Fibroblast of skin of right biceps (primary cell): Measurements from ENCODE around the gene PDCL3.

Source experiments
- DNase-seq: peaks from one replicate; pipeline ENCODE4 v3.0.0-alpha.2; 2013

Gene PDCL3

GRCh38 chr2:100561191-100561590 lies 1.6 kb upstream of the PDCL3 start:
- DNase-seq: no peak

DNA sequence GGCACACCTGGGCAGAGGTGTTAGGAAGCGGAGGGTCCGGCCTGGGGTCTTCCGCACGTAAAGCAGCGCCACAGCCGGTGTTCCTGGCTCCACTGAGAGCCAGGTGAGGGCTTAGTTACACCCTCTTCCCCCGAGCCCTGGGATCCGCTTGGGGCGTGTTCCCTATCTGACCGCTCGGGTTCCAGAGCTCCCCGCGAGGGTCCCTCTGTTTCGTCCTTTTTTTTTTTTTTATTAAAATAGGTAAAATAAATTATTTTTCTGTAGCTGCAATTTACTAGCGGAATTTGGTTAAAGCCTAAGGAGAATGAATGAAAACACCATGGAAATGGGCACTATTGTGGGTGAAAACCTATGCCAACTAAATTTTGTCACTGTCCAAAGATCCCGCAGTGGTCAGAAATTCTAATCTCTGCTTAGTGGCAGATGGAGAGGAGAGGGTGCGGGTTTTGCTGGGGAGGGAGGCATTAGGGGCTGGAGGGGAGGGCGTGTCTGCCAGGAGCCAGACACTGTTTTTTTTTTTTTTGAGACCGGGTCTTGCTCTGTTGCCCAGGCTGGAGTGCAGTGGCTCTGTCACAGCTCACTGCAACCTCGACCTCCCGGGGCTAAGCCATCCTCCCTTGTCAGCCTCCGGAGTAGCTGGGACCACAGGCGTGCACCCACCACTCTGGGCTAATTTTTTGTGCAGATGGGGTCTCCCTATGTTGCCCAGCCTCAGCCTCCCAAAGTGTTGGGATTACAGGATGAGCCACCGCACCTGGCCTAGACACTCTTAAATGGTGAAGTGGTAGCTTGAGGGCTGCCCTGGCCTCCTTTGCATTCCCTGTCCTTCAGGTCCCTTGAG lies 834 bp downstream of the PDCL3 start:
- DNase-seq: no peak

DNA sequence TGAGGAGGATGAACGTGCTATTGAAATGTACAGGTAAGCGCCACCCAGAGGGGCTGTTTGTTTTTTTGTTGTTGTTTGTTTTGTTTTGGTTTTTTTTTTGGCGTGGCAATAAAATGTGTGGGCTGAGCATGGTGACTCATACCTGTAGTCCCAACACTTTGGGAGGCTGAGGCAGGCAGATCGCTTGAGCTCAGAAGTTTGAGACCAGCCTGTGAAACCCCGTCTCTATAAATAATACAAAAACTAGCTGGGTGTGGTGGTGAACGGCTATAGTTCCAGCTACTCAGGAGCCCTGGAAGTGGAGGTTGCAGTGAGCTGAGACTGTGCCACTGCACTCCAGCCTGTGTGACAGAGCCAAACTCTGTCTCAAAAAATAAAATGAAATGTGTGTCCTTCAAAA lies 6.2 kb downstream of the PDCL3 start:
- DNase-seq: no peak

DNA sequence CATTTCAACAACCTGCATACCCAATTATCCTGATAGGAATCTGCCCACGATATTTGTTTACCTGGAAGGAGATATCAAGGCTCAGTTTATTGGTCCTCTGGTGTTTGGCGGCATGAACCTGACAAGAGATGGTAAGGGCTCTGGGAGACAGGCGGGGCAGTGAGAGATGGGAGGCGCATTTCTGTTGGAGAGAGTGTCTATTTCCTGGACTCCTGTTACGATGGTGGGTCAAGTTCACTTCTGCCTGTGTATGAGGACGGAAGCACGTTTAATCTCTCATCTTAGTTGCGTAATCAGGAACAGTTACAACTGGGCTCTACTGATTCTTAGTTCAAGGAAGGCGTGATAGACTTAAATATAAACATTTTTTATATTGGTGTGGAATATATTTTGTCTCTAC lies 8.9 kb downstream of the PDCL3 start:
- DNase-seq: no peak

DNA sequence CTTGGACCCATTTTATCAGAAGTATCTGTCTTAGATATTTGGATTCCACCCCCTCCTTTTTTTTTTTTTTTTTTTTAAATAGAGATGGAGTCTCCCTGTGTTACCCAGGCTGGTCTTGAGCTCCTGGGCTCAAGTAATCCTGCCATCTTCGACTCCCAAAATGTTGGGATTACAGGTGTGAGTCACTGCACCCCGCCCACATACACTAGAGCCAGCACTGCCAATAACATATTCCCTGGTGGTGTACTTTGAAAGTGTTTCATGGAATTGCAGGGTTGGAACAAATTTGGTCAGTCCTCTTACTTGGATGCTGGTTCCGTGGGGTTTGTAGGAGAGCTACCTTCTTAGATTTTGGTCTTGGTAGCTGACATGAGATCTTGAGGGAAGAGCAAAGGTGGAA lies 15.0 kb downstream of the PDCL3 start:
- no peak for DNase-seq

DNA sequence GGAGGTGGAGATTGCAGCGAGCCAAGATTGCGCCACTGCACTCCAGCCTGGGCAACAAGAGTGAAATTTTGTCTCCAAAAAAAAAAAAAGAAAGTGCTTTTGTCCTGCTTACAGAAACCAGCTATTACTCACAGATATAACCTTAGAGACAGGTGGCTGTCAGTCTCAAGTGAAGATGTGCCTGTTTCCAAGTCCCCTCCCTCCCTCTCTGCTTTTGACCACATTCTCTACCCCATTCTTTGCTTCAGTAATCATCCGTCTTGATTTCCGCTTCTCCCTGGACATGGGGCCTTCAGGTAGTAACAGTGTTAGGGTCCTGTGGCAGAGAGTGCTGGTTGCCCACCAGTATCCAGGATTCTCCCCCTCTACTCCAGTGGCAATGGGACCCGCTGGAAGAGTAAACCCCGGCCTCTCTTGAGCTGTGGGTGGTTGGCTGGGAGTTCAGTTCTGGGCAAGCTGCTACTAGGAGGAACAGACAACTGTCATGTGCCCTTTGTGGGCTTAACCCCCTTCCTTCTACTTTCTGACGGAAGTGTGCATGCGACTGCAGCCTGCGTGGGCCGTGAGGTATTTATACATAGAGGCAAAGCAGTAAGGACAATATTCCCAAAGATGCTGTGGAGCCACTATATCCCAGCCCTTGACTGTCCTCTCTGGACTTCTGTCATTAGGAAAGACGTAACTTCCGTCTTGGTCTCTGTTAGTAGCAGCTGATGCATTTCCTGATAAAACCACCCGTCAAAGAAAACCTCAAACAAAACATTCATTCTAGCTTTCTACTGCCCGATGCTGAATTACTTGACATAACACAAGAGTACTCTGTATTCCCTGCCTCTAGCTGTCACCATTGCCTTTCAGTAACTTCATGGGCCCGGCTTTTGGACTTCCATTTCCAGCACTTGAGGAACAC lies 17.8 kb downstream of the PDCL3 start:
- DNase-seq: no peak

DNA sequence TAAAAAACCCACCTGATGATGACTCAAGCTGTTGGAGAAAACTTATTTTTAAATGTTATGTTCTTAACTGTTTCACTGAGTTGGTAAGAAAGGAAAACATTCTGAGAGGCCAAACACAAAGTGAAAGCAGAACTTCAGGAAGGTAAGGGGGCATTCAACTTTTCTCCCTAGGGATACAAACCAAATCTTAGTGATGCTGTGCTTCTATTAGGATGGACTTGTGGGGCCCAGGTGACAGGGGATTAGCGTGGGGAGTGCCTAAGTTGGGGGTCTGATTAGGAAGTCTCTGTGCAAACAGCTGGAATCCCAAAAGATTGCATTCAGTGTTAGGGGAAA lies 18.5 kb downstream of the PDCL3 start:
- no peak for DNase-seq

GRCh38 chr2:100584816-100585215 lies 22.0 kb downstream of the PDCL3 start:
- DNase-seq: no peak

- peak; percentile 67 for DNase-seq
Measured at GRCh38 chr2:100588071-100588786, 25.4 kb downstream of the PDCL3 start.

DNA sequence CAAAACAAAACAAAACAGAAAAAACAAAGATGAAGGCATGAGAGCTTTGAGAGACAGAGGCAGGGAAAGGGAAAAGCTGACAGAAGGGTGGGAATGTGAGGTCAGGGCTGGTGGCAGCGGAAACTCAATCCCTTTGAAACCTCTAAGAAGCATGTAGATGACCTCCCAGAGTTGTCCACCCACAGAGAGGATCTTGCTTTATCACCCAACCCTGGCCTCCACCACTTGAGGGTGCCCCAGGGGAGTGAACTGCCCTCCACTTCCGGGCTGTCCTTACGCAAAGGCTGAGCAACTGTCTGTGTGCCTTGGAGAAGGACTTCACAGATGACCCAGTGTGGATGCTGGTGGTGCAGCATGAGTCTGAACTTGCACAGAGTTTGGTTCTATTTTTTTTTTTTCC lies 26.7 kb downstream of the PDCL3 start:
- DNase-seq: no peak

DNA sequence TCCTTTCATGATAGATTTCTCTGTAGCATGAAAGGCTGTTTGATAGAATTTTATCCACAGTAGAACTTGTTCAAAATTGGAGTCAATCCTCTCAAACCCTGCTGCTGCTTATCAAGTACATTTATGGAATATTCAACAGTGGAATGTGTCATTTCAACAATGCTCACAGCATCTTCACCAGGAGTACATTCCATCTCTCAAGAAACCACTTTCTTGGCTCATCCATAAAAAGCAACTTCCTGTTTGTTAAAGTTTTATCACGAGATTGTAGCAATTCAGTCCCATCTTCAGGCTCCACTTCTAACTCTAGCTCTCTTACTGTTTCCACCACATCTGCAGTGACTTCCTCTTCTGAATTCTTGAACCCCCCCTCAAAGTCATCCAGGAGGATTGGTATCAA lies 29.4 kb downstream of the PDCL3 start:
- DNase-seq: peak; percentile 35

DNA sequence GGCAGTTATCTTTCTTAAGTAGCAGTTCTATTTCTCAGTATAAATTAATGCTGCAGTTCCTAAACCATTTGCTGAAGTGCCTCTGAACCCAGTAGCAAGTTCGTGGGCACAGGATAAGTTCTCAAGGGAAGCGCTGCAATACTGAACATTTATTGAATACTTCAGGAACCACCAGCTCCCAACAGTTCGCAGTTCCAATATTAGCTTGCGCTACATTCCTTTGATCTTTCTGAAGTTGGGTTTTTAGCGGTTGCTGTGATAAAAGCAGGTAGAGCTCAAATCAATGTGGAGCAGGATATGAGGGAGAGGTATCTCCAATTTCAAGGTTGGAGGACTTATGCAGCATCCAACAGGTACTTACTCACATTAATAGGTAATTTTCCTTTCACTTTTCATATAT lies 33.7 kb downstream of the PDCL3 start:
- DNase-seq: no peak

DNA sequence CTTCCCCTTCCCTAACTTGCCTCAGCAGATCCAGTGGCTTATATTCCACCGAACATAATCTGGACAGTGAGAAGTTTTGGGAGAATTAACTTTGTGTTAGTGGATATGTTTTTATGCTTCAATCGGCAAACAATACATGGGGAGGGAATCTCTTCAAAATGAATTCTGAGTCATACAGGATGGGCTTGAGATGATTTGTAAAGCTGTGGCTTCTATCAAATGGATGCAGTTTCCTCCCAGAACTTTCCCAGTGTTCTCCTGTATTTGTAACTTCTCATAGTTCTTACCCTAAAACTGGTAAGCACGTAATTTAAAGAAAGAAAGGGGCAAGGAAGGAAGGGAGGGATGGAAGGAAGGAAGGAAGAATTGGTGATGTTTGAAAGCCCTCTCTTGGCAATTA lies 36.8 kb downstream of the PDCL3 start:
- no peak for DNase-seq

DNA sequence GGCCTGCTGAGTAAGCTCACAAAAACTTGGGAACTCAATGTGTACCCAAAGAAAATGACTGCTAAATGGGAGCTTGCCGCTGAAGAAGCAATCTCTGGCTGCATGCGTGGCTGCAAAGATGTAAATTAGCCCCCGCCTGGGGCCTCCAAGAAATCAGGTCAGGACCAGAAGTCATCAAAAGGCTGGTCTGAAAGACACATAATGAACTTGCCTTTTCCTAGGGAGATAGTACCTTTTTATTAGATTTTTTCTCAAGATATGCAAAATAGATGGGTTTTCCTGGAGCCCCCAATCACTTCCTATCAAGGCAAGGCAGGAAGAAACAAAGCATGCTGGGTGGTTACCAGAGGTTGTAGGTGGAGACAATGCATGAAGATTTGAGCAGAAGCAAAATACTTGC lies 38.9 kb downstream of the PDCL3 start:
- no peak for DNase-seq

DNA sequence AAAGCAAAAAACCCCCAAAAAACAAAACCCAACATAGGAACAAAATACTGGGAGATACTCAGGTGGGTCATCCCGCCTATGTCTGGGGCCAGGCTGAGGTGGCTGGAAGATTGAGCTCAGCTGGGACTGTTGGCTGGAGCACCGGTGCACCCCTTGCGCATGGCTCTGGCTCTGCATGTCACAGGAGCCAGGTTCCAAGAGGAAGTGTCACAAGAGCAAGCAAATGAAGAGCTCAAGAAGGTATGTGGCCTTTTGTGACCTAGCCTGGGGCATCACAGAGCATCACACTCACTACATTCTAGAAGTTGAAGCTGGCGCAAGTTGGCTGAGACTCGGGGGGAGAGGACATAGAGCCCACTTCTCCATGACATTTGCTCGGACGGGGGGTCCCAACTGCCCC lies 40.6 kb downstream of the PDCL3 start:
- no peak for DNase-seq

- peak; percentile 64 for DNase-seq
Measured at GRCh38 chr2:100603948-100604633, 41.3 kb downstream of the PDCL3 start.

GRCh38 chr2:100606332-100606725 lies 43.5 kb downstream of the PDCL3 start:
- no peak for DNase-seq

GRCh38 chr2:100606726-100607343 lies 44.0 kb downstream of the PDCL3 start:
- DNase-seq: peak; percentile 30

DNA sequence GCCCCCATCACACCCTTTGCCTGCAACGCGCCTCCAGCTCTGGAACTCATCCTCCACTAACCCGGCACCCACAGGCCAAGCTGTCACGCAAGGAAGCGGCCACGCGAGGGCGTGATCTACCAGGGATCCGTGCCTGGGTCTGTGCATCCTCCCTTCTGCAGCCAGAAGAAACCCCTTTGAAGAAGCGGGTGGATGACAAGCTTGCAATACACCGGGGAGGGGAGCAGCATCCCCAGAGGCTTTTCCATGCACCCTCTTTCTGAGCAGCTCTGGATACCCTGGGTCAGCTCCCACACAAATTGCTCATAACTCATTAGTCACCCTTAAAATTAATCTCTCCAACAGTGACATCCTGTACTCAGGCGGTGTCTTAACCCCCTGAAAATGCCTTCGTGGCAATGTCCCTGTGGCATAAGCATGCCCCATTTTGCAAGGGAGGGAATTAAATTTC lies 47.6 kb downstream of the PDCL3 start:
- peak; percentile 51 for DNase-seq

- DNase-seq: no peak
Measured at GRCh38 chr2:100611079-100612029, 48.6 kb downstream of the PDCL3 start.

- no peak for DNase-seq
Measured at GRCh38 chr2:100612388-100613000, 49.7 kb downstream of the PDCL3 start.
